GM12872 (cell line): ENCODE results near the gene TEAD3.

Experiments
- TF ChIP-seq, protein P1 (sequence below): IDR thresholded peaks from 3 replicates; pipeline ENCODE4 v1.5.1; 2011; ENCODE audit warnings: low read depth, mild to moderate bottlenecking, low read length, moderate library complexity; ENCODE audit not compliant: insufficient read depth

The TEAD3 gene

DNA sequence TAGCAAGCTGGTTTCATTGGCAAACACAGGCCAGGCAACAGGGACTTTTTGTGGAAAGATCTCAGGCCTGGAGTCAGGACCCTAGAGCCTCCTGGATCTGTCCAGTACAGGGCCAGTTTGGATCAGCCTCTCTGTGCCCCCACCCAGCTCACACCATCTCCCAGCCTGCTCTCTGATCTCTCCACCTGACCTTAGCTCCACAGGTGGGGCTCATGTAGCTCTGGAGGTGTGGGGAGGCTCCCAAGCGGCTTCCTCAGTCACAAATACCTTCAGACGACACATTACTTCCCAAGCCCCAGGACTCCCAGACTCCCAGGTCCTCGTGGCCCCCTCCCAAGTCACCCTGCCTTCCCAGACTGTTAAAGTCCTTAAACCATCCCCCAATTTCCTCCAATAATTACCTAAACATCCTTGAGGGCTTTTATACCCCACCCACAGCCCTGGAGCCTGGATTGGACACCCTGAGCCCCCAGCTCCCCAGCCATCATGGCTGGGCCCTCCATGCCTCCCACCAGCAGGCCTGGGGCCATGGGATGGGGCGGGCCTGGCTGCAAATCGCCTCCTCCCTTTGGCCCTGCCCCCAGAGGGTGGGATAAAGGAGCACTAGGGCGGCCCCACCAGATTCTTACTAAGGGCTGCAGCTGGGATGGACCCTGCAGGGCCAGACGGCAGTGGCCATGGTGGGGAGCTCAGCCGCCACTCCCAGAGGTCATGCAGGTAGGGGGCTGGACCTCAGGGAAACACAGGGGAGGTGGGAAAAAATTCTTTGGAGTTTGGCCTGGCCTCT is 60.6 kb downstream of the TEAD3 start:
- TF ChIP-seq, protein P1, sequence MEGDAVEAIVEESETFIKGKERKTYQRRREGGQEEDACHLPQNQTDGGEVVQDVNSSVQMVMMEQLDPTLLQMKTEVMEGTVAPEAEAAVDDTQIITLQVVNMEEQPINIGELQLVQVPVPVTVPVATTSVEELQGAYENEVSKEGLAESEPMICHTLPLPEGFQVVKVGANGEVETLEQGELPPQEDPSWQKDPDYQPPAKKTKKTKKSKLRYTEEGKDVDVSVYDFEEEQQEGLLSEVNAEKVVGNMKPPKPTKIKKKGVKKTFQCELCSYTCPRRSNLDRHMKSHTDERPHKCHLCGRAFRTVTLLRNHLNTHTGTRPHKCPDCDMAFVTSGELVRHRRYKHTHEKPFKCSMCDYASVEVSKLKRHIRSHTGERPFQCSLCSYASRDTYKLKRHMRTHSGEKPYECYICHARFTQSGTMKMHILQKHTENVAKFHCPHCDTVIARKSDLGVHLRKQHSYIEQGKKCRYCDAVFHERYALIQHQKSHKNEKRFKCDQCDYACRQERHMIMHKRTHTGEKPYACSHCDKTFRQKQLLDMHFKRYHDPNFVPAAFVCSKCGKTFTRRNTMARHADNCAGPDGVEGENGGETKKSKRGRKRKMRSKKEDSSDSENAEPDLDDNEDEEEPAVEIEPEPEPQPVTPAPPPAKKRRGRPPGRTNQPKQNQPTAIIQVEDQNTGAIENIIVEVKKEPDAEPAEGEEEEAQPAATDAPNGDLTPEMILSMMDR: no peak

DNA sequence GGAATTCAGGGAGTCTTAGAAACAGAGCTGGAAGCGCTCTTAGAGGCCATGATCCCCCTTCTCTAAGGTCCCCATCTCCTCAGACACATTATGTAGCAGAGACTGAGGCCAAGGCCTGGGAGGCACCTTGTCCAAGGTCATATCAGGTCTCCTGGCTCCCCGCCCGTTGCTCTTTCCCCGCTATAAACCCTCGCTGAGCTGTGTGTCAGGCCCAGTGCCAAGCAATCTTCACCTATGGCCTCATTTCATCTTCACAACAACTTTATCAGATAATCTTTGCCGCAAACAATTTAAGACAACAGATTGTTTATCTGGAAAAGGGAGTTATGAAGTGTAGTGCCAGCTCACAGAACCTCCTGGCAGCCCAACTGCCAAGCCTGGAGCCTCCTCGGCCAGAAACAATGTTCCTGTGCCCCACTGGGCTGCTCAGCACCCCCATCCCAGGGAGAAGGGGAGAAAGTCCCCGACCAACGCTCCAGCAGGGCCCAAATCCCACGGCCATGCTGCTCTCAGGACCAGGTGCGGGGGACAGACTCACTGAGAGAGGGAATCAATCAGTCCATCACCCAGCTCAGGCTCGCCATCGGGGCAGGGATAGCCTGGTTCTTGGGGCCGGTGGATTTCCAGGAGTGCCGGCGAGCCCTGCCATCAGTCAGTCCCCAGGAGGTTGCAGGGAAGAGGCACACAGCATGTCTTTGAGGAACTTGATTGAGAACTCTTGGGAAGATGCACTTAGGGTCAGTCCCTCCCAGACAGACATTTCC is 61.6 kb downstream of the TEAD3 start:
- TF ChIP-seq, protein P1: no peak

DNA sequence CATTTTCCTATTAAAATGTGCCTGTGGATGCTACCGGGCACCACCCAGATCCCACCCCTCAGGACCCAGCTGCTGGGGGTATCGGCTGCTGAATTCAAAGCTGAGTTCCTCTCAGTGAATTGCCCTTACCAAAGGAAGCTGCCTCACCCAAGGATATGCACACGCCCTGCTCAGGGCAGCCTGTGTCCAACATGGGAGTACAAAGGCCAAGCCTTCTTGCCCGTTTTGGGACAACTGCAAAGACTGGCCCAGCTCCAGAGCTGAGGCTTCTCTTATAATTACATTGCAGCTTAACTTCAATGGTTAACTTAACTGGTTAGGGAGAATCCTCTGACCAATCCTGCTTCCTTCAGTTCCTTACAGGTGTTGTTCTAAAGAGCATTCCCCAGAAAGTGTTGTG is 64.6 kb downstream of the TEAD3 start:
- TF ChIP-seq, protein P1: no peak

DNA sequence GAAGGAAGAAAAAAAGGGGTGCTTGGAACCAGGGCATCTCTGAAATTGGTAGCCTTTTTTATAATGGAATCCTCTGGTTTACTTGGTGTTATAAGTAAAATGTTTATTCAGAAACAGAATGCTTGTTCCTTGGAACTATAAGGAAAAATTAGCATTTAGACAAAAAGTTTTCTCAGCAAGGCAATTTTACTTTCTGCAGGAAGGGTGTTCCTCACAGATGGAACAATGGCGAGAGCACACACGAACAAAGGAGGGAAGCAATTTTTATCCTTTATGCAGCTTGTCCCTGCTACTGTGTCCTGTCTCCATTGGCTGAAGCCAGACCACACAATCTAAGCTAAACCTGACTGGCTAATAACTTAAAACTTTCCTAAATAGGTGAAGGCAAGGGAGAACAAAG is 67.4 kb downstream of the TEAD3 start:
- TF ChIP-seq, protein P1: no peak

DNA sequence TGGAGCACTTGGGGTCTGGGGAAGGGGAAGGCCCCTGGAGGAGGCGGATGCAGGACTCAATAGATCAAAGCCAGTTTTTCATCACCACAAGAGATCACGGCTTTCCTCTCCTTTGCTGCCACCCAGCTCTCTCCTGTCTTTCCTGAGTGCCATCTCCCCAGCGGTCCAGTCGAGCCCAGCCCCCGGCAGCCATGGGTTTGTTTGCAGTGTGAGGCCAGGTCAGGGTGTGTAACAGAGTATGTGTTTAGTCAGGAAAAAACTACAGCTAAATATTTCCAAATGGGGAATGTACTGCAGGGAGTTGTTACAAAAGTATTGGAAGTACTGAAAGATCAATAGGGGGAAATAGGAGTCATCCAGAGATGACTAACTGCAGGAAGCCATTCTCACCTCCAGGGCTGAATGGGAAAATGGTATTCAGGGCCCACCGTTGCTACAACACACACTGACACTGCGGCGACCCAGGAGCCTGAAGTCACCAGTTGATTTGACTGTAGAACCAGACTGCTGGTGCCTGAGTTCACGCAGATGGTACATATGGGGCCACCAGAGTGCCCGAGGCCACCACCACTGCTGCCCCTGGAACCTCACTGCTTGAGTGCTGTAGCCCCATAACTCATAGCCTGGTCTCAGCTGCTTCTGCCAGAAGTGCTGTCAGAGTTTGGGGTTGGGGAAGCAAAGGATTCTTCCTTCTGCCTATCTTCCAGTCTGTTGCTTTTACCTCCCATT is 68.3 kb downstream of the TEAD3 start:
- TF ChIP-seq, protein P1: no peak

DNA sequence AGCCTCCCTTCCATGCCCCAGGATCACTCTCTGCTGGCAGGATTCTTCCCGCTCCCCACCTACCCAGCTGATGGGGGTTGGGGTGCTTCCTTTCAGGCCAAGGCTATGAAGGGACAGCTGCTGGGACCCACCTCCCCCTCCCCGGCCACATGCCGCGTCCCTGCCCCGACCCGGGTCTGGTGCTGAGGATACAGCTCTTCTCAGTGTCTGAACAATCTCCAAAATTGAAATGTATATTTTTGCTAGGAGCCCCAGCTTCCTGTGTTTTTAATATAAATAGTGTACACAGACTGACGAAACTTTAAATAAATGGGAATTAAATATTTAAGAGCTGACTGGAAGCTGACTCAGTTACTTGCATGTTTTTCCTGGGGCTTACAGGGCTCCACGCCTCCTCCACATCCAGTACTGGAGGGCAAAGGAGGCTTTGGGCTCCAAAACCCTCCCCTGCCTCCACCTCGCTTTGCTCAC is 69.0 kb downstream of the TEAD3 start:
- TF ChIP-seq, protein P1: no peak

DNA sequence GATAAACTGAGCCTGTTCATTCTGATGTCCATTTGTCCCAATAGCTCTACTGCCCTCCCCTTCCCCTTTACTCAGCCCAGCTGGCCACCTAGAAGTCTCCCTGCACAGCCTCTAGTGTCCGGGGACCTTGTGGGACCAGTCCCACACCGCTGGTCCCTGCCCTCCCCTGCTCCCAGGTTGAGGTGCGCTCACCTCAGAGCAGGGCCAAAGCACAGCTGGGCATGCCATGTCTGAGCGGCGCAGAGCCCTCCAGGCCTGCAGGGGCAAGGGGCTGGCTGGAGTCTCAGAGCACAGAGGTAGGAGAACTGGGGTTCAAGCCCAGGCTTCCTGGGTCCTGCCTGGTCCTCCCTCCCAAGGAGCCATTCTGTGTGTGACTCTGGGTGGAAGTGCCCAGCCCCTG is 69.4 kb downstream of the TEAD3 start:
- TF ChIP-seq, protein P1: no peak
